C4-2B (cell line): ENCODE results near the gene ACAP3.

Experiments used
- ZFX ChIP-seq: fragments of 450-650 bp; IDR thresholded peaks from 2 replicates; pipeline ENCODE4 v1.6.1; 2017
- TF ChIP-seq, protein P1 (sequence below): fragments of 450-650 bp; conservative IDR thresholded peaks from 2 replicates; pipeline ENCODE4 v1.5.1; 2017; ENCODE audit warnings: mild to moderate bottlenecking

DNA sequence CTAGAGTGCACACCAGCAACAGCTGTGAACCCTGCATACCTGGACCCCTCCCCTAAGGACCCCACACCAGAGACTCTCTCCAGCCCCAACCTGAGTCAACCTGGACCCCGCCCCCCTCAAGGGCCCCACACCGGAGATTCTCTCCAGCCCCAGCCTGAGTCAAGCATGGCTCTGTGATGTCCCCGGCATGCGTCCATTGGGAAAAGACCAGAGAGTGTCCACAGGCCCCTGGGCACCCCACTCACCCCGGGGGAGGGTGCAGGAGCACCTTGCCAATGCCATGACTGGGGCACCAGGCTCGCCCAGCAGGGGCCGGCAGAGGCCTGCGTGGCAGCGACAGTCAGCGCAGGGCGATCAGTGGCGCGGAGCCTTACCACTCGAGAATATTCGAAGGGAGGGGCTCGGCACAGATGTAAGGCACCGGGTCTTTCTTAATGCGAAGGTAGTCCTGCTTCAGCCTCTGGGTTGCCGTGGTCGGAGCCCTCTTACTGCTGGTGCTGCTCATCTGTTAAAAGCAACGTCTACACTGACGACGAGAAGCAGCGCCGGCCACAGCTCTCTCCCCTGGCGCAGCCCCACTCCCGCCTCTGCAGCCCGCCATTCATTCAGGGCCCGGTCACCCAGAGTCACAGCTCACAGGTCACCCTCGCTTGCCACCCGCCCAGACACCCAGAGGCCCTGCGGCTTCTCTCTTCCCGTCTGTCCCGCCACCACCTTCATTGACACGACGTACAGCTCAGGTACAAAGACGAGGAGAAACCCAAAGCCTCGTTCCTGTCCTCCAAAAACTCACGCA is 40.0 kb downstream of the ACAP3 start:
- TF ChIP-seq, protein P1, sequence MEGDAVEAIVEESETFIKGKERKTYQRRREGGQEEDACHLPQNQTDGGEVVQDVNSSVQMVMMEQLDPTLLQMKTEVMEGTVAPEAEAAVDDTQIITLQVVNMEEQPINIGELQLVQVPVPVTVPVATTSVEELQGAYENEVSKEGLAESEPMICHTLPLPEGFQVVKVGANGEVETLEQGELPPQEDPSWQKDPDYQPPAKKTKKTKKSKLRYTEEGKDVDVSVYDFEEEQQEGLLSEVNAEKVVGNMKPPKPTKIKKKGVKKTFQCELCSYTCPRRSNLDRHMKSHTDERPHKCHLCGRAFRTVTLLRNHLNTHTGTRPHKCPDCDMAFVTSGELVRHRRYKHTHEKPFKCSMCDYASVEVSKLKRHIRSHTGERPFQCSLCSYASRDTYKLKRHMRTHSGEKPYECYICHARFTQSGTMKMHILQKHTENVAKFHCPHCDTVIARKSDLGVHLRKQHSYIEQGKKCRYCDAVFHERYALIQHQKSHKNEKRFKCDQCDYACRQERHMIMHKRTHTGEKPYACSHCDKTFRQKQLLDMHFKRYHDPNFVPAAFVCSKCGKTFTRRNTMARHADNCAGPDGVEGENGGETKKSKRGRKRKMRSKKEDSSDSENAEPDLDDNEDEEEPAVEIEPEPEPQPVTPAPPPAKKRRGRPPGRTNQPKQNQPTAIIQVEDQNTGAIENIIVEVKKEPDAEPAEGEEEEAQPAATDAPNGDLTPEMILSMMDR = no peak
- TF ChIP-seq ZFX = no peak
